Stimulated activated CD8-positive, alpha-beta memory T cell treated with anti-CD3 and anti-CD28 coated beads, Interleukin-7, amount 100 ng/mL, for 4 hours (primary cell): ENCODE results near the gene ITPKA.
"Not testable (repeated sequence)": the region's sequence is repeated elsewhere in the genome, so short reads cannot be mapped to it uniquely, and the experiment has no call there.

ENCODE experiments used
- DNase-seq, 2 donors: peaks; one replicate each; pipeline ENCODE4 v3.0.0-alpha.2; 2020; ENCODE audit warnings: low read depth in 2 of 2

ITPKA gene

GRCh38 chr15:41493205-41493901 lies at the start of gene ITPKA:
ITPKA (plus strand) TSS chr15:41493874; CDS start chr15:41493928, 54 bp downstream.
- peak; percentile 81 to 85 for DNase-seq

- DNase-seq: no peak
Observed at GRCh38 chr15:41445399-41445798, 48.3 kb upstream of the ITPKA start.

- no peak for DNase-seq
Observed at GRCh38 chr15:41462084-41462795, 31.4 kb upstream of the ITPKA start.

GRCh38 chr15:41464889-41465580 lies 28.6 kb upstream of the ITPKA start:
- DNase-seq: no peak

GRCh38 chr15:41465822-41466421 lies 27.8 kb upstream of the ITPKA start:
- DNase-seq: no peak

GRCh38 chr15:41466711-41467110 lies 27.0 kb upstream of the ITPKA start:
- no peak for DNase-seq

- not testable (repeated sequence) for DNase-seq
Observed at GRCh38 chr15:41469644-41470043, 24.0 kb upstream of the ITPKA start.

GRCh38 chr15:41473418-41473817 lies 20.3 kb upstream of the ITPKA start:
- no peak for DNase-seq

- DNase-seq: no peak
Observed at GRCh38 chr15:41474436-41474835, 19.2 kb upstream of the ITPKA start.

- no peak for DNase-seq
Observed at GRCh38 chr15:41474941-41475340, 18.7 kb upstream of the ITPKA start.

GRCh38 chr15:41476416-41477048 lies 17.1 kb upstream of the ITPKA start:
- no peak for DNase-seq

GRCh38 chr15:41480396-41481140 lies 13.1 kb upstream of the ITPKA start:
- no peak for DNase-seq

- no peak for DNase-seq
Observed at GRCh38 chr15:41482110-41482877, 11.4 kb upstream of the ITPKA start.

- peak in 1 of 2 donors; percentile 22 for DNase-seq
Observed at GRCh38 chr15:41483115-41483514, 10.6 kb upstream of the ITPKA start.

GRCh38 chr15:41483519-41483918 lies 10.2 kb upstream of the ITPKA start:
- no peak for DNase-seq

GRCh38 chr15:41484937-41485625 lies 8.6 kb upstream of the ITPKA start:
- DNase-seq: no peak

GRCh38 chr15:41486286-41486685 lies 7.4 kb upstream of the ITPKA start:
- DNase-seq: no peak

GRCh38 chr15:41487381-41487780 lies 6.3 kb upstream of the ITPKA start:
- DNase-seq: no peak

GRCh38 chr15:41487802-41488201 lies 5.9 kb upstream of the ITPKA start:
- DNase-seq: no peak

GRCh38 chr15:41489641-41490040 lies 4.0 kb upstream of the ITPKA start:
- no peak for DNase-seq
